ENCODE data around the gene CRADD.
"Not testable (repeated sequence)": the region's sequence is repeated elsewhere in the genome, so short reads cannot be mapped to it uniquely, and the experiment has no call there.

The CRADD gene

GRCh38 chr12:93862424-93862823, 185.2 kb downstream of the CRADD start:
- ChIA-PET POLR2A (ENCODE audit: low non-redundant PET) (no interaction called here), CTCF (interaction anchor here (0.5 kb wide), 1 partner anchor 377 kb away, joined by 5 read pairs; no protein-coding TSS in a partner anchor)
- no peak overlapping the region for H3K27ac ChIP-seq
- TF ChIP-seq CTCF (conservative IDR thresholded peaks at IDR 0.05; ENCODE audit: low read depth), result no peak
- DNase-seq (ENCODE audit: low spot score), result no peak

DNA sequence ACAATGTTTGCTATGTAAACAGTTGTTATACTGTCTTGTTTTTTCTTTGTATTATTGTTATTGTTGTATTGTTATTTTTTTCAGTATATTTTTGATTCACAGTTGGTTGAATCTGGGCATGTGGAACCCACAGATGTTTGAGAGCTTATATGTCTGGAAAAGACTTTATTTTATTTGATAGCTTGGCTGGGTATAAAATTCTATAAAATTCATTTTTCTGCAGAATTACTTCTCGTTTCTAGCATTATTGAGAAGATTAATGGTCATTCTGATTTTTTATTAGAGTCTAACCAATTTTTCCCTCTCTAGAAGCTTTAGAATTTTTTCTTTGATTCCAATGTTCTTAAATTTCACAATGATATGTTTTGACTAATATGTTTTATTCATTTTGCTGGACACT, 188.6 kb downstream of the CRADD start:
- DNase-seq (ENCODE audit: low spot score), result no peak
- TF ChIP-seq CTCF (conservative IDR thresholded peaks at IDR 0.05; ENCODE audit: low read depth), result no peak
- POLR2A ChIA-PET (ENCODE audit: low non-redundant PET), result no interaction called here
- CTCF ChIA-PET, result no interaction called here
- no peak overlapping the region for H3K27ac ChIP-seq

DNA sequence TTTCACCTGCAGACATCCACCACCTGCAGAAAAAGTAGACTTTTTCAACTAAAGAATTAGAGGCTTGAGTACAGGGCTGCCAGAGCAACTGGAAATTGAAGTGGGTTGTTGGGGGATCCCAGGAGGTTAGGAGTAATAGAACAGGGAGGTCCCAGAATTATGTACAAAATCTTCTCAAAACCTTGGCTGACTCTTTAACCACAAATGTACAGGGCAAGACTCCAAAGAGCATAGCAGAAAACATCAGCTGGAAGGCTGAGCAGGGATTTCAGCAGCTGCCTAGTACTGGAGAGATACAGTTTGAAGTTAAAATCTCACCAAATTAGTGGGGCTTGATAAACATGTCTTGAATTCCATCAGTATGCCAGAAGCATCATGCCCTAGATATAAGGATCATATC, 191.6 kb downstream of the CRADD start:
- no peak for DNase-seq (ENCODE audit: low spot score)
- ChIA-PET CTCF (no interaction called here), POLR2A (ENCODE audit: low non-redundant PET) (no interaction called here)
- TF ChIP-seq CTCF (conservative IDR thresholded peaks at IDR 0.05; ENCODE audit: low read depth), result no peak
- H3K27ac ChIP-seq, result no peak overlapping the region

GRCh38 chr12:93870020-93870795, 193.0 kb downstream of the CRADD start:
- no peak overlapping the region for H3K27ac ChIP-seq
- no peak for TF ChIP-seq CTCF (conservative IDR thresholded peaks at IDR 0.05; ENCODE audit: low read depth)
- POLR2A ChIA-PET (ENCODE audit: low non-redundant PET), result no interaction called here
- CTCF ChIA-PET, result interaction anchor here (0.6 kb wide), 1 partner anchor 108 kb away, joined by 3 read pairs; no protein-coding TSS in a partner anchor
- DNase-seq (ENCODE audit: low spot score), result no peak

- CTCF ChIA-PET; DNase-seq (ENCODE audit: low spot score); POLR2A ChIA-PET (ENCODE audit: low non-redundant PET); H3K27ac ChIP-seq: not testable (repeated sequence)
These were observed 194.4 kb downstream of the CRADD start for GRCh38 chr12:93871566-93871965.

DNA sequence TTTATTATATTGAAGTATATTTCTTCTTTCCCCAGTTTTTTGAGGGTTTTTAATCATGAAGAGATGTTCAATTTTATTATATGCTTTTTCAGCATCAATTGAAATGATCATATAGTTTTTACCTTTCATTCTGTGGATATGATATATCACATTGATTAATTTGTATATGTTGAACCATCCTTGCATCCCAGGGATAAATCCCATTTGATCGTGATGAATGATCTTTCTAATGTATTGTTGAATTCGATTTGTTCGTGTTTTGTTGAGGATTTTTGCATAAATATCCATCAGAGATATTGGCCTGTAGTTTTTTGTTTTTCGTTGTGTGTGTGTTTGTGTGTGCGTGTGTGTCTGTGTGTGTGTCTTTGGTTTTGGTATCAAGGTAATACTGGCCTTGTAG, 196.4 kb downstream of the CRADD start:
- TF ChIP-seq CTCF (conservative IDR thresholded peaks at IDR 0.05; ENCODE audit: low read depth), result no peak
- ChIA-PET POLR2A (ENCODE audit: low non-redundant PET) (no interaction called here), CTCF (no interaction called here)
- no peak for DNase-seq (ENCODE audit: low spot score)
- H3K27ac ChIP-seq, result no peak overlapping the region

GRCh38 chr12:93875157-93875556, 198.0 kb downstream of the CRADD start:
- ChIA-PET CTCF (no interaction called here), POLR2A (ENCODE audit: low non-redundant PET) (no interaction called here)
- no peak for TF ChIP-seq CTCF (conservative IDR thresholded peaks at IDR 0.05; ENCODE audit: low read depth)
- no peak for DNase-seq (ENCODE audit: low spot score)
- H3K27ac ChIP-seq, result no peak overlapping the region
